Measurements from ENCODE around the gene NOC2L. TPM values are rescaled to one million over a fixed set of nuclear protein-coding genes. Genes with fewer than 3 reads are reported as not detected.

Gene NOC2L
- 121 and 152 TPM in 2 replicates for total RNA-seq

- DNase-seq (ENCODE audit: low read depth, low spot score): peak; percentile 49
Measured at GRCh38 chr1:958823-959730, at the start of gene NOC2L. NOC2L (minus strand) TSS chr1:959256; CDS start chr1:959240, 16 bp downstream.

GRCh38 chr1:1006305-1007159 is 47.5 kb upstream of the NOC2L start:
- no peak for DNase-seq (ENCODE audit: low read depth, low spot score)

- DNase-seq (ENCODE audit: low read depth, low spot score): no peak
Measured at GRCh38 chr1:1005774-1006304, 46.8 kb upstream of the NOC2L start.

- DNase-seq (ENCODE audit: low read depth, low spot score): no peak
Measured at GRCh38 chr1:1004780-1005697, 46.0 kb upstream of the NOC2L start.

- no peak for DNase-seq (ENCODE audit: low read depth, low spot score)
Measured at GRCh38 chr1:1004420-1004779, 45.3 kb upstream of the NOC2L start.

- DNase-seq (ENCODE audit: low read depth, low spot score): no peak
Measured at GRCh38 chr1:1003618-1004419, 44.8 kb upstream of the NOC2L start.

- no peak for DNase-seq (ENCODE audit: low read depth, low spot score)
Measured at GRCh38 chr1:1001057-1001783, 42.2 kb upstream of the NOC2L start.

GRCh38 chr1:1000357-1001056 is 41.5 kb upstream of the NOC2L start:
- DNase-seq (ENCODE audit: low read depth, low spot score): no peak

- peak; percentile 71 for DNase-seq (ENCODE audit: low read depth, low spot score)
Measured at GRCh38 chr1:999725-1000356, 40.8 kb upstream of the NOC2L start, which contains the start of gene HES4. HES4 (minus strand) TSS chr1:1000097; CDS start chr1:999973, 124 bp downstream.

GRCh38 chr1:998995-999724 is 40.1 kb upstream of the NOC2L start:
- no peak for DNase-seq (ENCODE audit: low read depth, low spot score)

GRCh38 chr1:998745-998994 is 39.6 kb upstream of the NOC2L start:
- no peak for DNase-seq (ENCODE audit: low read depth, low spot score)

GRCh38 chr1:997993-998744 is 39.1 kb upstream of the NOC2L start:
- DNase-seq (ENCODE audit: low read depth, low spot score): no peak

GRCh38 chr1:997713-997992 is 38.6 kb upstream of the NOC2L start:
- no peak for DNase-seq (ENCODE audit: low read depth, low spot score)

GRCh38 chr1:996851-997712 is 38.0 kb upstream of the NOC2L start:
- no peak for DNase-seq (ENCODE audit: low read depth, low spot score)

- DNase-seq (ENCODE audit: low read depth, low spot score): no peak
Measured at GRCh38 chr1:995665-996633, 36.9 kb upstream of the NOC2L start.
